GM21367 (cell line): ENCODE data around the gene TLR9.

Experiments used
- ATAC-seq: cut with Tn5 transposase; IDR thresholded peaks from one replicate; pipeline ENCODE4 v1.9.1; 2021; ENCODE audit not compliant: unreplicated experiment

TLR9 gene

GRCh38 chr3:52218454-52218853, 7.0 kb downstream of the TLR9 start:
- no peak for ATAC-seq

- ATAC-seq, result no peak
Measured at GRCh38 chr3:52218026-52218425, 7.4 kb downstream of the TLR9 start.

- ATAC-seq, result no peak
Measured at GRCh38 chr3:52217409-52217805, 8.0 kb downstream of the TLR9 start.

- ATAC-seq, result no peak
Measured at GRCh38 chr3:52216585-52217408, 8.6 kb downstream of the TLR9 start.

- ATAC-seq, result no peak
Measured at GRCh38 chr3:52215351-52215750, 10.1 kb downstream of the TLR9 start.

- ATAC-seq, result no peak
Measured at GRCh38 chr3:52213901-52214300, 11.5 kb downstream of the TLR9 start.

GRCh38 chr3:52213005-52213404, 12.4 kb downstream of the TLR9 start:
- ATAC-seq, result no peak

- ATAC-seq, result no peak
Measured at GRCh38 chr3:52211268-52211891, 14.1 kb downstream of the TLR9 start.

GRCh38 chr3:52210550-52211046, 14.8 kb downstream of the TLR9 start:
- no peak for ATAC-seq

GRCh38 chr3:52210037-52210436, 15.4 kb downstream of the TLR9 start:
- no peak for ATAC-seq

GRCh38 chr3:52208556-52208955, 16.9 kb downstream of the TLR9 start:
- no peak for ATAC-seq

- no peak for ATAC-seq
Measured at GRCh38 chr3:52205727-52206372, 19.6 kb downstream of the TLR9 start.

- ATAC-seq, result no peak
Measured at GRCh38 chr3:52204337-52205073, 20.9 kb downstream of the TLR9 start.

- no peak for ATAC-seq
Measured at GRCh38 chr3:52203701-52204100, 21.7 kb downstream of the TLR9 start.

- ATAC-seq, result no peak
Measured at GRCh38 chr3:52202384-52203077, 22.9 kb downstream of the TLR9 start.

- ATAC-seq, result no peak
Measured at GRCh38 chr3:52200981-52201679, 24.3 kb downstream of the TLR9 start.

- no peak for ATAC-seq
Measured at GRCh38 chr3:52198643-52199608, 26.5 kb downstream of the TLR9 start.

GRCh38 chr3:52197842-52198625, 27.4 kb downstream of the TLR9 start, which contains the start of gene ALAS1:
TSS of gene ALAS1 (plus strand) at chr3:52198160. CDS start at chr3:52199242, 1,082 bp downstream.
- peak; percentile 60 for ATAC-seq
